ENCODE measurements around the gene PFDN4.
"Not testable (repeated sequence)": the region's sequence is repeated elsewhere in the genome, so short reads cannot be mapped to it uniquely, and the experiment has no call there.

Gene PFDN4

DNA sequence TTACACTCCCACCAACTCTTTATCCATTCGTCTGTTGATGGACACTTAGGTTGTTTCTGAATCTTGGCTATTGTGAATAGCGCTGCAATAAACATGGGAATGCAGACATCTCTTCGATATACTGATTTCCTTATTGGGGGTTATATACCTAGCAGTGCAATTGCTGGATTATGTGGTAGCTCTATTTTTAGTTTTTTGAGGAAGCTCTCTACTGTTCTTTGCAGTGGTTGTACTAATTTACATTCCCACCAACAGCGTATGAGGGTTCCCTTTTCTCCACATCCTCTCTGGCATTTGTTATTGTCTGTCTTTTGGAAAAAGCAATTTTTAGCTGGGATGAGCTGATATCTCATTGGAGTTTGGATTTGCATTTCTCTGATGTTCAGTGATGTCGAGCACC lies 4.6 kb upstream of the PFDN4 start:
- DNase-seq: no peak

DNA sequence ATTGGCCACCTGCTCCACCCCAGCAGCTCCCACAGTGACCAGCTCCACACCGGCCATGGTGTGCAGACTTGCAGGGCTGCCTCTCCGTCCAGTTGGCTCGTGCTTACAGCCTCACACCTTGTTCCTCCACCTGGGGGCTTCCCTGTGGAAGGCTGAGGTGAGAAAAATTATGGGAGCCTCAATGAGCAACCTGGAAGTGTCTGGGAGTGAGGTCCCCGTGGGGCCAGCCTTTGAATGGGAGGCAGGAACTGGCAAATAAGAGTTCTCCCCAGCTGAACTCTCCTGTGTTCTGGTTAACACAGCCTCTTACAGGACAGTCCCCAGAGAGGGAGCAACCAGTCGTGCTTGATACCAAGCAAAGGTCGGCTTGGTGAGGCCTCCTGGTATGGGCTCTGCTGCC lies 3.8 kb upstream of the PFDN4 start:
- no peak for DNase-seq

DNA sequence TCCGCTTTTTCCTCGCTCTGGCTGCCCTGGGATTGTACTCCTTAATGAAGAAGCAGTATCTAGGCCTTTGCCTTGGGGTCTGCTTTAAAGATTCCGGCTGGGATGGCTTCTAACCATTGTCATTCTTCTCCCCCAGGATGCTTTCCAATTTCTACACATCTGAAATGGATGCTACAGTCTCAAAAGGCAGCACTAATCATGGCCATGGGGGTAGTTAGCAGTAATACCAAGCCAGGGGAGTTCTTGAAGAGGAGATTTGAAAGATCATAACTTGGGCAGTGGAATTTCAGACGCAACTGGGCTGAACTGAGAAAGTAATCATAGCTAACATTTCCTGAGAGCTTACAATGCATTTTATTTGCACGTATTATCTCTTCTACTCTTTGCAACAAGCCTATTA lies 3.4 kb upstream of the PFDN4 start:
- no peak for DNase-seq

DNA sequence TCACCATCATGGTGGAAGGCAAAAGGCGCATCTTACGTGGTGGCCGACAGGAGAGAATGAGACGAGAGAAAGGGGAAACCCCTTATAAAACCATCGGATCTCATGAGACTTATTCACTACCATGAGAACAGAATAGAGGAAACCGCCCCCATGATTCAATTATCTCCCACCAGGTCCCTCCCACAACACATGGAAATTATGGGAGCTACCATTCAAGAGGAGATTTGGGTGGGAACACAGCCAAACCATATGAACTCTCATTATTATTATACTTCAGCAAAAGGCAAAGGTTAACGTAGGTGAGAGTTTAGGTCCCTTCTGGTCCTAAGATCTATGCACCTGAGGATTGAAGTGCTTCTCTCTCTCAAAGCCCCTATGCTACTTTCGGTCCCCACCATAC lies 2.4 kb upstream of the PFDN4 start:
- DNase-seq: no peak

DNA sequence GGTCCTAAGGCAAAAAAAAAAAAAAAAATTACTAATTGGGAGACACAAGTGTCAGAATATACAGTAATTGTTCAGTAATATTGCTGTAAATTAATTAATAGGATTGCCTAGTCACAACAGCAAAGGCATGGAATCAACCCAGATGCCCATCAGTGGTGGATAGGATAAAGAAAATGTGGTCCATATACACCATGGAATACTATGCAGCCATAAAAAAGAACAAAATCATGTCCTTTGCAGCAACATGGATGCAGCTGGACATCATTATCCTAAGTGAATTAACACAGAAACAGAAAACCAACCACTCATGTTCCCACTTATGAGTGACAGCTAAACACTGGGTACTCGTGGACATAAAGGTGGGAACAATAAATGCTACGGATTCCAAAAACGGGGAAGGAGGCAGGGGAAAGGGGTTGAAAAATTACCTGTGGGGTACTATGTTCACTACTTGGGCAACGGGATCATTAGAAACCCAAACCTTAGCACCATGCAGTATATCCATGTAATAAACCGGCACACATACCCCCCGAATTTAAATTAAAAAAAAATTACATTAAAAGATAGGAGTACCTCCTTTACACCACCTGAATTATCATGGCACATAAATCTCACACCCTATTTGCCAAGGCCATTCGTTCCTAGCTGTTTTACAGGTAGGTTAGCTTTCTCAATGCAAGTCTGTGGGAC lies 689 bp upstream of the PFDN4 start:
- DNase-seq: no peak

DNA sequence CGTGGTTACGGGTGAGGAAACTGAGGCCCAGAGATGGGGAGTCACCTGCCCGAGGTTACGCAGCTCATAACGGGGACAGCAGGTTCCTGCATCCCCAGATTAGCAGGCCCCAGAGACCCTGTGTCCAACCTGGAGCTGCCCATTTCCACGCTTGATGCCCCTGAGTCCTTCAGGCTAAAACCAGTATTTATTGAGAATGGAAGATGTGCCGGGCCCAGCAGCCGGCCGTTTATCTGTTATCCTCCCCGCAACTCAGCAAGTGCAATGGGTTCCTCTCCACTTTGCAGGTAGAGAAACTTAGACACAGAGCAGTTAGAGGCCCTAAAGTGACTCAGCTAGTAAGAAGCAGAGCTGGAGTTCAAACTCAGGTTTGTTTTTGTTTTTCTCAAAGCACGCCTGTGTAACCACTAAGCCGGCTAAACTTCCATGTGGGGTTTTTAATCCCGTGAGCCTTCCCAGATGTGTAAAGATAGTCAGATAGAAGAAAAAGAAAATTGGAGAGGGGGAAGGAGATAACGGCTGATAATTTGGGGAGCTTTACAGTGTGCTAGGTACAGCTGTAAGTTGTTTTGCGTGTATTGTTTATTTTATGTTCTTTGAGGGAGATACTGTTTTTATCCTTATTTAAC lies 775 bp downstream of the PFDN4 start:
- no peak for DNase-seq

DNA sequence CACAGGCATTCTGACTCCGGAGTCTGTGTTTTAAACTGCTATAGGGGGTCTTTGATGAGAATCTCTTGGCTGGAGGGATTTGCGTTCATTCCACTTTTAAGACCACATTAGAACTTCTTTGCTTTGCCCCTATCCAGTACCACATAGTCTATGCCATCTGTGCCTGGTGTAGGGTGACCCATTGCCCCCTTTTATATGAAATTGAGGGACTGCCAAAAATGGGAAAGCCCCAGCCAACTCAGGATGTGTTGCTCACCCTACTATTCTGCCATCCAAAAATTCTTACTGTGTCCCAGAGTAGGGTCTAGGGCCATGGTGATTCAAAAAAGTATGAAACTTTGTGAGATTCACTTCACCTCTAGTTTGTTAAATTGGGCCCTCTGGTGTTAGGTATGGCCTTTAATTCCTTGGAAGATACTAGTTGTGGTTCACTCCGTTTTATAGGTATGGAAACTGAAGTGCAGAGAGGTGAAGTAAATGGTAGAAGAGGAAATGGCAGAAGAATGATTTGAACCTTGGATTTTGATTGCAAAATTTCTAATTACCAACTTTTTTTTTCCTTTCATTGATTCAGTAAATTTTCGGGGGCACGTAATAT lies 1.4 kb downstream of the PFDN4 start:
- no peak for DNase-seq

DNA sequence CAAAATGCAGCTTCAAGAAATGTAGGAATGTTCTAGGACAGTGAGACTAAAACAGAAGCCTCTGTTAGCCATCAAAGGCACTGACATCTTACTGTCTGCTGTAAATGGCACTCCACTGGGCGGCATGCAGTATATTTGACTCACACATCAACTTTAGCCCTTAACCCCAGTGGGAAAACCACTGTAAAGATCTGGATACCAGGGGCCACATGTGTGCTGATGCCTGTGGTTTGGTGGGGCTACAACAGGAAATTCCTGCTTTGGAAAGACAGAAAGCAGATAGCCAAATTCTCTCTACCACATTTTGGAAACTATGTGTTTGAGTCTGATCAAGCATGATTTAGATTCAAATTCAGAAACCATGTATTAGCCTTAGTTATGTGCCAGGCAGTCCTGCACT lies 4.3 kb downstream of the PFDN4 start:
- DNase-seq: no peak

DNA sequence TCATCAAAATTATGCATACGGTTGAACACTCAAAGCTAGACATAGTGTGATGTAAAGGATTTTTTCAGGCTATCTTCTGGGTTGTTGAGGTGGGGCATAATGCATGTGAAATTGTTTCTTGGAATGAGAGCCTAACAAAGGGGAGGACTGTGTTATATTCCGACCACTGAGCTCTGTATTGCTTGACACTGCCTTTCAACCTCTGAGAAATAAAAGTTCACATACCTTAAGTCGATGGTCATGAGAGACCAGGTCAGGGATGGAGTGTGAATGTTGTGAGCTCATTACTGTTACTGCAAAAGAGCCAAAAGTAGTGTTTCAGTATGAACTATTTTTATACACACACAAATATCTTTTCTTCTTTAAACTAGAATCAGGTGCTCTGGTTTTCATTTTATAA lies 5.0 kb downstream of the PFDN4 start:
- no peak for DNase-seq

DNA sequence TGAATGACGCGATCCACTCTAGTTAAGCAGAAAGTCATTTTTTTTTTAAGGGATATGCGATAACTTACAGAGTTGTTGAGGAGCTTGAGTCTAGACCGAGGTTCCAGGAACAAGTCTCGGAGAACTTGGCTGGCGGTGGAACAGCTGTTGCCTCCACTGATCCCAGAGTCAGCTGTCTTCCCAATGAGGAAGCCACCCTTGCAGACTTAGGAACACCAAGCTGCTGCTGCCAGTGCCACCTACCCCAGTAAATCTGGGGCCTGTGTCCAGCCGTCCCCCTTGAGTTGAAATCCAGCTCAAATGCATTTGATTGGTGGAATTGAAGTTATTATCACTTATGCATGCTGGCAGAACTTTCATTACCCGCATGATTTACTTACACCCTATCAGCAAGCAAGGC lies 6.7 kb downstream of the PFDN4 start:
- DNase-seq: no peak

DNA sequence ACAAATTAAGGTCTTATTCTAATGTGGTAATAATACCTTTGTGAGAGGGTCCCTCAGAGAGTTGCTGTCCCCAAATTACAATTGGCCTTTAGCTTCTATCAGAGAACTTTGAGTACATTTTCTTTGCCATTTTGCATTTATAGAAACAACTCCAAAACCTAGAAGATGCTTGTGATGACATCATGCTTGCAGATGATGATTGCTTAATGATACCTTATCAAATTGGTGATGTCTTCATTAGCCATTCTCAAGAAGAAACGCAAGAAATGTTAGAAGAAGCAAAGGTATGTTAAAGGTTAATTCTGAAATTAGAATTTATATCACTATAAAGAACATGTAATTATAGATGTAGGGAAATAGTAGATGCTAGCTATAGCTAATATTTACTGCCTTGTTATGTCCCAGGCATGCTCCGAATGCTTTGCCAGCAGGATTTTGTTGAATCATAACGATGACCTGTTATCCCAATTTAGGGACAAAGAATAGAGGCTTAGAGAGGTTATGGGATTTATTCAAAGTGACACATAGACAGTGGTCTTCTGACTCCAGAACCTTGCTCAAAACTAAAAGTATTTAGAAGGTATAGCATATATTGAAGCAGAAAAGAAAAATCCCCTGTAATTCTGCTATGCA lies 7.4 kb downstream of the PFDN4 start:
- no peak for DNase-seq

DNA sequence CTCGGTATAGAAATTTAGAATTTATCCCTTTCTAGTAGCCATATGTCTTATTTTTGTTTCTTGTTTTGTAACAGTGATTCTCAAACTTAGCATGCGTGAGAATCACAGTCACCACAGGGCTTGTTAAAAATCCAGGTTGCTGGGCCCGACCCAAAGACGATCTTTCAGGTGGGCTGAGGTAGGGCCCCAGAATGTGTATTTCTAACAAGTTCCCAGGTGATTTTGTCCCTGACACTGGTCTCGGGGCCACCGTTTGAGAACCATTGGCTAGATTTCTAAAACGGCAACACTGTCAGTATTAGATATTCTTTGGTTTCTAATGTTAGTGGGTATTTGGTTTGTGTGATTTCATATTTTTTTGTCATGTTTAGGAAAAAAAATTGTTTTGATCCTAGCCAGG lies 9.9 kb downstream of the PFDN4 start:
- no peak for DNase-seq

DNA sequence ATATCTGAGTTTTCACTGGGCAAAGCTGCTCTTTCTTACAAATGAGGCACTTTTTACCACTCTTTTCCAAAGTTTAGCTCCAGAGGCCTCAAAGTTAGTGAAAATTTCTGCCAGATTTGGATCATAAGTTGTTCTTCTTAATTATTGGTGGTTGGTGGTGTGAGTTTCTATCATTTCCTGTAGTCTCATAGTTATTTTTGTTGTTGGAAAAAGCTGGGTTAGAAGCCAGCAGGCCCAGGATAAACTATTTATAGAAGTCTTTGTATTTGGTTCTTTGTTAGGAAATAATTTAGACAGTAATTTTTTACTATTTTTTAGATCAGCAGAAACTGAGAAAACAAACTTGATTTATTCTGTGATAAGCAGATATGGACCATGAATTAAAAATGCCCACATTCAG lies 10.6 kb downstream of the PFDN4 start:
- no peak for DNase-seq

DNA sequence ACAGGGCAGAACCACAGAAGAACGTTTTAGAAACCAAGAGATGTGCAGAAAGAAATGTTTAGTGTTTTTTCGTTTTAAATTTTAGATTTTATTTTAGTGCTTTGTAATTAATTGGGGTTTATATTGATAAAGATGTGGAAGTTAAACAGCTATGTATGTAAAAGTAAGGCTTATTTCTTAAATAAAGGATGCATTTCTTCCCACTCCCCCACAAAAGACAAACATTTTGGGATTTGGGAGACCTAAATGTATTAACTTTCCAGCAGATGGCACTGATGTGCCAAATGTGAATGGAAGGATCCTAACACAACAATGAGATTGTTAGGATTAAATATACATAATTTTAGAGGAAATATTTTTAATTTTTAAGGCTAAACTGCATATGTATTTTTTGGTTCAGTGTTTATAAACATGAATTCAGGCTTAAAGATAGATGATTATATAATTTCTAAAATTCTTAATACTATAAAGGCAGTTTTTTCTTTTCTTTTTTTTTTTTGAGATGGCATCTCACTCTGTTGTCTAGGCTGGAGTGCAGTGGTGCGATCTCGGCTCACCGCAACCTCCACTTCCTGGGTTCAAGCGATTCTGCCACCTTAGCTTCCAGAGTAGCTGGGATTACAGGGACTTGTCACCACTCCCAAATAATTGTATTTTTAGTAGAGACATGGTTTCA lies 12.0 kb downstream of the PFDN4 start:
- no peak for DNase-seq

DNA sequence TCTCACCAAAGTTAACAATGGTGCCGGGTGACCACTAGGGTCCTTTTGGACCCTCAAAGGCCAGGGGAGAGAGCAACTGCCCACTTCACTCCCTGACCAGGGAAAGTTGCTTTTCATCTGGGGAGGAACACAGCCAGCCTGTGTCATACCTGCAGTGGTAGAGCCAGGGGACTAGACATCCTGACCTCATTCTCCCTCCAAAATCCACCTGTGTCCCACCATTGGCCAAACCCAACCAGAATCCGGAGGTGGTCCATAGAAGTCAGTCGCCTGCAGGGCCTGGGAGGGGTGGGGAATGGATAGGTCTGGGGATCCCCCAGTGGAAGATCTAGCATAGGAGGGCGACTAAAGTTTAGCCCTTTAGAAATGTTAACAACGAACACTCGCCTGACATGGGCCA lies 12.8 kb downstream of the PFDN4 start:
- DNase-seq: no peak

DNA sequence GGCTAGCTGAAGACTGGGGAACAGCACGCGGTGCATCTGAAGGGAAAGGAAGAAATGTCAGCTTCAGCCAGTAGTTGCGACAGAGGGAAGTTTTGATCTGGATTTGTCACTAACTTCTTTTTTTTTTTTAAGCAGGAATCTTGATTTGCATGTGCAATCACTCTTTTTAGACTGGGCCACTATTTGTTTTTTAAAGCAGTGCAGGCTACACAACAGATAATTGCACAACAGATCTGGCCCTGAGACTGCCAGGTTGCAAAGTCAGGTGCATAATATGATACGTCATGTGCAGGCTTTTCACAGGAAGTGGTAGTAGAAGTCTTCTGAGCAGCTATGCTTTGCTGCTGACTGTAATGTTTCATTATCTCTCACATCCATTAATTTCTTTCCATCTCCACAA lies 13.5 kb downstream of the PFDN4 start:
- DNase-seq: no peak

DNA sequence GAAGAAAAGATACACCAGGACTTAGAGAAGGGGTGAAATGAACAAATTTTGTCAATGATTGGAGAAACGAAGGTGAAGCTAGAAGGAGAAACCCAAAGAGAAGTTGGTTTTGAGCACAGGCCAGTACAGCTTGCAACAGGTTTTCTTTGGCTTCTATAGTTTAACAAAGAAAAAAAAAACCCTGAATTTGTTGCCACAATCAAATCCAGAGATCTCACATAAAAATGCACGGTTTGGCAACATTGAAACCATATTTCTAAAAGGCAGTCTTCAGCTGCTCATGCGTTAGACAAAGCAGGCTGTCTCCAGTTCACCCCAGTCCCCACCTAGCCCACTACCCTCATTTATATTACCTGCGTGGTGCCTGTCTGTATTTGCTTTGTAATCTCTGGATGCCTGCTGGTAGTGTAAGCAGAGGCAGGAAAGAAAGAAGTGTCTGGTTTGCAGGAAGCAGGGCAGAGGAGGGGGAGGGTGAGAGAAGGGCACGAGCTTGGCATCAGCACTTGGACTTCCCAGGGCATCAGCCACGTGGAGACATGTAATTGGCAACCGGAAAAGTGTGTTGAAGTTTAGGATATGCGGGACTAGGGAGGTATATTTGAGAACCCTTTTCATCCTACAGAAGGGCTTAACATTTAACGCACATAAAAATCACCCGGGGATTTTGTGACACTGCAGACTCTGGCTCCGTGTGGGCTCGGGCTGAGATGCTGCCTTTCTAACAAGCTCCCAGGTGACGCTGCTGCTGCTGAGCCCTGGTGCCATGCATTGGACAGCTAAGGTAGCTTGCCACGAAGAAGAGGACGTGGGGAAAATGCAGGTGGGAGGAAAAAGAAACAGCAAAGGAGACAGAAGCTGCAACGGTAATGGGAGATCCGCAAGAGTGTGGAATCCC lies 14.4 kb downstream of the PFDN4 start:
- DNase-seq: no peak

DNA sequence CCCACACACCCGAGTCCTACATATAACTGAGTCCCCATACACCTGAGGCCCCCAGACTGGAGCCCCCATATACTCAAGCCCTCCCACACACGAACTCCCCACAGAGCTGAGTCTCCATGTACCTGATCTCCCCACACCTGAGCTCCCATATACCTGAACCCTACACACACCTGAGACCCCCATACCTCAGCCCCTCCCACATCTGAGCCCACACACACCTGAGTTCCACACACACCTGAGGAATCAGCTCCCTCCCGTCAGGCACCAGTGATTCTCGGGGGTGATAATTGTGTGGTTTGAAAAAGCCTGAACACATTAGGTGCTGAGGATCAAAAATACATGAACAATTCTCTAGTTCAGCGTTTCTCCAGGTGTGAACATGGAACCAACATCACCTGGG lies 15.4 kb downstream of the PFDN4 start:
- no peak for DNase-seq

DNA sequence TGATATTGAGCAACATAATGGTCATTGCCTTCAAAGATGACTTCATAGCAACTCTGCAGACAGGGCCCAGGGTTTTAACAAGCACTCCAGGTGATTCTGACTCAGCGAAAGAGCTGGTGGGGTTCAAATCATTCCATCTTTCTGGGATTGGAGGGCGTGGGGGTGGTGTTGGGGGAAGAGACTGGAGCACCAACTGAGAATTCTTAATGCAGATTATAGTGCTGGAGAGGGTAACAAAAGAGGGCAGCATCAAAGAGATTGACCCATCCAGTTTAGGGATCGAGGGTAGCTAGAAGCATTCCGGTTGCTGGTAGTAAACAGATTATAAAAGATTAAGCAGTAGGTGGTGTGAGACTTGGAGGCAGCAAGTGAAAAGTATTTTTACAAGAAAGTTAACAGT lies 15.9 kb downstream of the PFDN4 start:
- no peak for DNase-seq

DNA sequence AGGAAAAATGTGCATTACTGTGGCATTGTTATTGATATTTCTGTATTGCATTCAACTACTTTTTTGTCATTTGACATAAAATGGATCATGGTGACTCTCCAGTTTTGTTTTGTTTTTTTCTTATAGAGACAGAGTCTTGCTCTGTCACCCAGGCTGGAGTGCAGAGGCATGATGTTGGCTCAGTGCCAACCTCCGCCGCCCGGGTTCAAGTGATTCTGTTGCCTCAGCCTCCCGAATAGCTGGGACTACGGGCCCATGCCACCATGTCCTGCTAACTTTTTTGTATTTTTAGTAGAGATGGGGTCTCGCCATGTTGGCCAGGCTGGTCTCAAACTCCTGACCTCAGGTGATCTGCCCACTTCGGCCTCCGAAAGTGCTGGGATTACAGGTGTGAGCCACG lies 16.8 kb downstream of the PFDN4 start:
- DNase-seq: not testable (repeated sequence)

DNA sequence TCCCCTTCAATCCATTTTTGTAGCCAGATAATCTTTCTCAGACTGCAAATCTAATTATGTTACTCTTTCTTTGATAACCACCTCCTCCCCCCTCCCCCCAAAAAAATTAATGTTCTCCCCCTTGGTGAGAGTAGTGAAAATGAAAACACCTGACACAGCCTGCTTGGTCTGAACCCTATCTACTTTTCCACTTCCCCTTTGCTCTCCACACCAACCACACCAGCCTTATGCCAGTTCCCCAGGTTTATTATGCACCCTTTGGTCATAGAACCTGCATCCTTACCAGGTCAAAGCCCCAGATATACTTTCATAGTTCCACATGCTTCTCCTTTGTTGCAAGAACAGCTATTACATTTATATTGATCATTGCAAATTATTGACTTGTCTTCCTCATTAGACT lies 19.4 kb downstream of the PFDN4 start:
- DNase-seq: no peak

DNA sequence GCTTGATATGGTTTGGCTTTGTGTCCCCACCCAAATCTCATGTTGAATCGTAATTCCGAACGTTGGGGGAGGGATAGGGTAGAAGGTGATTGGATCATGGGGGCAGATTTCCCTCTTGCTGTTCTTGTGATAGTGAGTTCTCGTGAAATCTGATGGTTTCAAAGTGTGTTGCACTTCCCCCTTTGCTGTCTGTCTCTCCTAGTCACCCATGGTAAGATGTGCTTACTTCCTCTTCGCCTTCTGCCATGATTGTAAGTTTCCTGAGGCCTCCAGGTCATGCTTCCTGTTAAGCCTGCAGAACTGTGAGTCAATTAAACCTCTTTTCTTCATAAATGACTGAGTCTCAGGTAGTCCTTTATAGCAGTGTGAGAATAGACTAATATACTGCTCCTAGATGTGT lies 19.9 kb downstream of the PFDN4 start:
- no peak for DNase-seq

DNA sequence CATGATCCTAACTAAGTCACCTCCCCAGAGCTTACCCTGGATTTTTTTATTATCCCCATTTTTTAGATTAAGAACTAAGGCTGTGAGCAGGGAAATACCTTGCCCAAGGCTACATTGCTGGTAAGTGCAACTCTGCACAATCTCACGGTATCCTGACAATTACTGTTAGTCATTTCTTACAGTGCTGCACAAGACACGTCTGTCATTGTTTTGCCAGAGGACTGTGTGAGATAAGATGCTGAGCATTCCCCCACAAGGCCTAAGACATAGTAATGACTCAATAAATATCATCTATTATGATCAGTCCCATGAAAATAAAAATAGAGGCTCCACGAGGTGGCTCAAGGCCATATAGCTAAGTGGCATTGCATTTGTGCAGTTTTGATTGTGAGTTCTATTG lies 21.0 kb downstream of the PFDN4 start:
- DNase-seq: no peak

Data from activated T-cell treated with anti-CD3 and anti-CD28 coated beads, Interleukin-2, amount 50 U/mL, for 1 hour (primary cell).